Endodermal cell (in vitro differentiated cells): ENCODE measurements around the gene PANX2. TPM values are rescaled to one million over a fixed set of nuclear protein-coding genes. Genes with fewer than 3 reads are reported as not detected.

ENCODE experiments used
- DNase-seq: peaks from one replicate; pipeline ENCODE4 v3.0.0-alpha.2; 2017
- H3K27ac ChIP-seq: 2 replicates; pipeline ENCODE4 v1.5.1; 2013; ENCODE audit warnings: mild to moderate bottlenecking, low read depth, low read length, moderate library complexity
- H3K27me3 ChIP-seq: 2 replicates; pipeline ENCODE4 v1.6.1; 2013; ENCODE audit warnings: mild to moderate bottlenecking, low read length, moderate library complexity; ENCODE audit not compliant: insufficient read depth, control insufficient read depth, poor library complexity, severe bottlenecking
- H3K36me3 ChIP-seq: 2 replicates; pipeline ENCODE4 v1.7.0; 2013; ENCODE audit warnings: mild to moderate bottlenecking, low read length, moderate library complexity; ENCODE audit not compliant: control insufficient read depth, insufficient read depth
- H3K4me1 ChIP-seq: one replicate; pipeline ENCODE4 v1.7.0; 2013; ENCODE audit warnings: low read length; ENCODE audit not compliant: control insufficient read depth, insufficient read depth
- H3K4me3 ChIP-seq: 2 replicates; pipeline ENCODE4 v1.5.1; 2013; ENCODE audit warnings: mild to moderate bottlenecking, low read length, moderate library complexity
- H3K9ac ChIP-seq: 2 replicates; pipeline ENCODE4 v1.6.1; 2013; ENCODE audit warnings: mild to moderate bottlenecking, low read length, moderate library complexity; ENCODE audit not compliant: poor library complexity, severe bottlenecking; ENCODE audit errors: extremely low read depth
- H3K9me3 ChIP-seq: 2 replicates; pipeline ENCODE4 v1.6.1; 2013; ENCODE audit warnings: mild to moderate bottlenecking, low read length, moderate library complexity; ENCODE audit not compliant: control insufficient read depth
- H3K27ac Mint-ChIP-seq: 2 replicates; pipeline ENCODE4 v1.8.0; 2020; ENCODE audit warnings: mixed read lengths
- H3K27me3 Mint-ChIP-seq: 2 replicates; pipeline ENCODE4 v1.8.0; 2021; ENCODE audit warnings: mild to moderate bottlenecking, mixed read lengths; ENCODE audit not compliant: insufficient read depth
- H3K36me3 Mint-ChIP-seq: 2 replicates; pipeline ENCODE4 v1.8.0; 2020; ENCODE audit warnings: low read depth, mixed read lengths
- H3K4me1 Mint-ChIP-seq: 2 replicates; pipeline ENCODE4 v1.8.0; 2020; ENCODE audit warnings: mixed read lengths
- H3K4me3 Mint-ChIP-seq: 2 replicates; pipeline ENCODE4 v1.8.0; 2020; ENCODE audit warnings: mild to moderate bottlenecking, moderate library complexity, mixed read lengths
- H3K9me3 Mint-ChIP-seq: 2 replicates; pipeline ENCODE4 v1.8.0; 2020; ENCODE audit warnings: mild to moderate bottlenecking, mixed read lengths
- CTCF ChIP-seq: fragments of 200-600 bp; sonication (generic); conservative IDR thresholded peaks from 2 replicates; pipeline ENCODE4 v1.5.0; 2021; ENCODE audit warnings: antibody characterized with exemption, mild to moderate bottlenecking
- whole genome bisulfite sequencing, 2 experiments: methylation state at CpG; one replicate each; pipeline versions ENCODE4 v1.1.5 to v1.1.7; 2013; ENCODE audit warnings: missing lambda C conversion rate in 2 of 2, mixed read lengths in 1 of 2; ENCODE audit not compliant: insufficient coverage in 1 of 2, insufficient read length in 1 of 2; 5-methylcytosine and 5-hydroxymethylcytosine counted together
- total RNA-seq, 2 donors: library from RNA; stranded (reverse); fragmentation: NEBNext Ultra II Directional in 1 of 2; extraction: Animal tissue kit (Norgen Biotek cat#: 25700) in 1 of 2; gene quantifications; 2 replicates in 1 of 2; 3 replicates in 1 of 2; pipeline ENCODE4 v1.2.1, GENCODE V29; 2021

Gene PANX2
- total RNA-seq, 2 donors from 2014 or later = 8.8 to 11.2 TPM

- H3K4me3 Mint-ChIP-seq = no peak overlapping the region
- H3K27ac Mint-ChIP-seq = no peak overlapping the region
- WGBS, 2 experiments = 94 to 98% methylated on average over 19 to 29 of the region's 31 CpGs
- Histone ChIP-seq H3K27me3 (no peaks in the 10 kb centered on the region), H3K9me3 (no peaks in the 10 kb centered on the region), H3K4me1 (no peaks in the 10 kb centered on the region), H3K36me3 (peaks cover 7% of the 10 kb centered on the region), H3K4me3 (no peak overlapping the region), H3K9ac (no peak overlapping the region), H3K27ac (no peak overlapping the region)
- H3K9me3 Mint-ChIP-seq = no peaks in the 10 kb centered on the region
- H3K4me1 Mint-ChIP-seq = no peaks in the 10 kb centered on the region
- no peak for TF ChIP-seq CTCF
- no peaks in the 10 kb centered on the region for H3K27me3 Mint-ChIP-seq
- DNase-seq = no peak
- peaks cover 42% of the 10 kb centered on the region for H3K36me3 Mint-ChIP-seq
Observed at GRCh38 chr22:50226063-50226874, 55.7 kb downstream of the PANX2 start.

- H3K9me3 ChIP-seq = no peaks in the 10 kb centered on the region
- no peak for TF ChIP-seq CTCF
- H3K27ac ChIP-seq = no peak overlapping the region
- H3K4me3 Mint-ChIP-seq = no peak overlapping the region
- DNase-seq = no peak
- peaks cover 42% of the 10 kb centered on the region for H3K36me3 Mint-ChIP-seq
- H3K9ac ChIP-seq = no peak overlapping the region
- WGBS, 2 experiments = 93 to 98% methylated on average over 6 to 18 of the region's 18 CpGs
- no peaks in the 10 kb centered on the region for H3K27me3 Mint-ChIP-seq
- no peaks in the 10 kb centered on the region for H3K4me1 ChIP-seq
- H3K36me3 ChIP-seq = peaks cover 6% of the 10 kb centered on the region
- H3K4me1 Mint-ChIP-seq = no peaks in the 10 kb centered on the region
- H3K27ac Mint-ChIP-seq = no peak overlapping the region
- no peaks in the 10 kb centered on the region for H3K9me3 Mint-ChIP-seq
- no peaks in the 10 kb centered on the region for H3K27me3 ChIP-seq
- H3K4me3 ChIP-seq = no peak overlapping the region
Observed at GRCh38 chr22:50226875-50227165, 56.3 kb downstream of the PANX2 start.

GRCh38 chr22:50227579-50228215, 57.2 kb downstream of the PANX2 start:
- no peak overlapping the region for H3K9ac ChIP-seq

More at GRCh38 chr22:50227579-50228215, 57.2 kb downstream of the PANX2 start:
- no peaks in the 10 kb centered on the region for H3K27me3 ChIP-seq
- H3K27ac ChIP-seq = no peak overlapping the region
- Mint-ChIP-seq H3K27ac (no peak overlapping the region), H3K27me3 (no peaks in the 10 kb centered on the region), H3K36me3 (peaks cover 36% of the 10 kb centered on the region), H3K4me3 (no peak overlapping the region), H3K9me3 (no peaks in the 10 kb centered on the region), H3K4me1 (no peaks in the 10 kb centered on the region)
- H3K9me3 ChIP-seq = no peaks in the 10 kb centered on the region
- TF ChIP-seq CTCF = no peak
- no peak overlapping the region for H3K4me3 ChIP-seq
- DNase-seq = peak; percentile 26
- WGBS, 2 experiments = 91 to 98% methylated on average over 14 to 25 of the region's 25 CpGs
- H3K4me1 ChIP-seq = no peaks in the 10 kb centered on the region
- H3K36me3 ChIP-seq = peaks cover 5% of the 10 kb centered on the region
